A204.1 (cell line): ENCODE measurements around the gene KIAA0753.
"Not testable (repeated sequence)": the region's sequence is repeated elsewhere in the genome, so short reads cannot be mapped to it uniquely, and the experiment has no call there.

Experiments used
- FAIRE-seq: peaks from 2 replicates; lab custom pipeline; 2012; peaks lifted over from hg19 to GRCh38; lab: Jason Lieb, UNC

The KIAA0753 gene

GRCh38 chr17:6596941-6597340 is 43.6 kb downstream of the KIAA0753 start:
- no peak for FAIRE-seq

GRCh38 chr17:6596511-6596910 is 44.0 kb downstream of the KIAA0753 start:
- FAIRE-seq = no peak

- no peak for FAIRE-seq
These were observed 44.4 kb downstream of the KIAA0753 start for GRCh38 chr17:6596081-6596480.

DNA sequence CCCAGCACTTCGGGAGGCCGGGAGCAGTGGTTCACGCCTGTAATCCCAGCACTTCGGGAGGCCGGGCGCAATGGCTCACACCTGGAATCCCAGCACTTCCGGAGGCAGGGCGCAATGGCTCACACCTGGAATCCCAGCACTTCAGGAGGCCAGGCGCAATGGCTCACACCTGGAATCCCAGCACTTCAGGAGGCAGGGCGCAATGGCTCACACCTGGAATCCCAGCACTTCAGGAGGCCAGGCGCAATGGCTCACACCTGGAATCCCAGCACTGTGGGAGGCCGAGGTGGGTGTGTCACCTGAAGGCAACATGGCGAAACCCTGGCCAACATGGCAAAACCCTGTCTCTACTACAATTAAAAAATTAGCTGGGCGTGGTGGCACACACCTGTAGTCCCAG is 47.1 kb downstream of the KIAA0753 start:
- not testable (repeated sequence) for FAIRE-seq

DNA sequence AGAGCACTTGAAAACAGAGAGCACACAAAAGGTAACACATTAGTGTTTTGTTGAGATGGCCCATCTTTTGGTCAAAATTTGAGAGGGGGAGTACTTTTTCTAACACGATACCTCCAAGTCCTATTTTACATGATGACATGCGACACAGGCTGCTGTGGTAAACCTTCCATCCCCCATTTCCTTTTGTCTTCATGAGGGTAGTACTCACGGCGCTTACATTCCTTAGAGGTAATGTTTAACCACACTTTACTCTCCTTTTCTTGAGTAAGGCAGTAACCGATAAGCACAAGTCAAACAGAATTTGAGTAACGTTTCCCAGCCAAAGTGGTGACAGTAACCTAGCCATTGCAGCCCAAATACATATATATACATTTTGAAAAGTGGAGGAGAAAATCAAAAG is 48.3 kb downstream of the KIAA0753 start:
- no peak for FAIRE-seq

GRCh38 chr17:6591599-6592158 is 48.8 kb downstream of the KIAA0753 start:
- no peak for FAIRE-seq

DNA sequence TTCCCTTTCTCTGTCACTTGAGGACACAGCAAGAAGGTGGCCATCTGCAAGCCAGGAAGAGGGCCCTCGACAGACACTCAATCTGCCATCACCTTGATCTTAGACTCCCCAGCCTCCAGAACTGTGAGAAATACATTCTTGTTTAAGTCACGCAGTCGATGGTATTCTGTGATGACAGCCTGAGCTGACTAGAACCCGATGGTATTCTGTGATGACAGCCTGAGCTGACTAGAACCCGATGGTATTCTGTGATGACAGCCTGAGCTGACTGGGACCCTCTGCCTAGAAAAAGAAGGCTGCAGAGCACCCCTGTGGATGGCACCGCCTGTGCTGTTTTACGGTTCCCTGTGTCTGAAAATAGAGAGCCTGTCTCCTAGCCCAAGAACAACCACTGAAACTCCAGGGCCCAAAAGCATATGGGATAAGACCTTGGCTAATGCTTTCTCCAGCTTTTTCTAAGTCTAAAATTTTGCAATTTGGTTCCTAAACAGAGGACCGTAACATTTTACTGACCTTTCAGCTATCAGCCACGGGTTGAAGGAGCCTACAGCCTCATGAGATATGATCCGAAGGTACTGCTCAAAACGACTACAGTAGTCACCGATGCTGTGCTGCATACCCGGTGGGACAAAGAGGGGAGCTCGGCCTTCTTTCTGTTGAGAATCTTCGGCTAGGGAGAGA is 51.1 kb downstream of the KIAA0753 start:
- FAIRE-seq = no peak

DNA sequence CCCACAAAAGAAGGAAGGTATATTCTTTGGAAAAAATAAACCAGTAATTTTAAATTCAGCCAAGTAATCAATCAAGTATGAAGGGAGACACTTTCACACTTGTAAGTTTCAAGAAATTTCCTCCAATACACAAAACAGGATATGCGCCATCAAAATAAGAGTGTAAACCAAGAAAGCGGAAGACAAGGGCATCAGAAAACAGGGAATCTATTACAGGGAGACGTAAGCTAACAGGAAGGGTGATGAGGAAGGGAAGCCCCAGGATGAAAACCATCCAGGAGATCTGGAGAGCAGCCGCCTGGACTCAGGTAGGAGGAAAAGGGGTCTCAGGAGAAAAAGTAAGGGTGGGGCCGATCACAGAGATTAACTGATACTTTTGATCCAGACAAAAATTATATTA is 52.3 kb downstream of the KIAA0753 start:
- FAIRE-seq = no peak

- FAIRE-seq = no peak
These were observed 53.2 kb downstream of the KIAA0753 start for GRCh38 chr17:6587310-6587709.

DNA sequence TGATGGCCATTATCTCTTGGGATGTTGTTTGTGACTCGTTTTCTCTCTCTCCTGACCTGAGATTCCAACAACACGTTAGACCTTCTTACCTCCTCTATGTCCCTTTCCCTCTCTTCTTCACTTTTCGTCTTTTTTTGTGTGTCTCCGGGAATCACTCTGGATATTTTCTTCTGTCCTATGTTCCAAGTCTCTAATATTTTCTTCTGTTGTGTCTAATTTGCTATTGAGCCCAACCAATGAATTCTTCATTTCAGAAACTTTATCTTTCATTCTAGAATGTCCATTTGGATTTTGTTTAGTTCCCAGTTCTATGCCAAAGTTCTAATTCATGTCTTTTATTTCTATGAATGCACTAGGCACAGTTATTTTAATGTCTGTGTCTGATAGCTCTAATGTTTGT is 57.1 kb downstream of the KIAA0753 start:
- no peak for FAIRE-seq

- FAIRE-seq = no peak
These were observed 59.9 kb downstream of the KIAA0753 start for GRCh38 chr17:6580625-6581024.

GRCh38 chr17:6578491-6578890 is 62.0 kb downstream of the KIAA0753 start:
- no peak for FAIRE-seq

GRCh38 chr17:6577686-6578263 is 62.7 kb downstream of the KIAA0753 start:
- no peak for FAIRE-seq

DNA sequence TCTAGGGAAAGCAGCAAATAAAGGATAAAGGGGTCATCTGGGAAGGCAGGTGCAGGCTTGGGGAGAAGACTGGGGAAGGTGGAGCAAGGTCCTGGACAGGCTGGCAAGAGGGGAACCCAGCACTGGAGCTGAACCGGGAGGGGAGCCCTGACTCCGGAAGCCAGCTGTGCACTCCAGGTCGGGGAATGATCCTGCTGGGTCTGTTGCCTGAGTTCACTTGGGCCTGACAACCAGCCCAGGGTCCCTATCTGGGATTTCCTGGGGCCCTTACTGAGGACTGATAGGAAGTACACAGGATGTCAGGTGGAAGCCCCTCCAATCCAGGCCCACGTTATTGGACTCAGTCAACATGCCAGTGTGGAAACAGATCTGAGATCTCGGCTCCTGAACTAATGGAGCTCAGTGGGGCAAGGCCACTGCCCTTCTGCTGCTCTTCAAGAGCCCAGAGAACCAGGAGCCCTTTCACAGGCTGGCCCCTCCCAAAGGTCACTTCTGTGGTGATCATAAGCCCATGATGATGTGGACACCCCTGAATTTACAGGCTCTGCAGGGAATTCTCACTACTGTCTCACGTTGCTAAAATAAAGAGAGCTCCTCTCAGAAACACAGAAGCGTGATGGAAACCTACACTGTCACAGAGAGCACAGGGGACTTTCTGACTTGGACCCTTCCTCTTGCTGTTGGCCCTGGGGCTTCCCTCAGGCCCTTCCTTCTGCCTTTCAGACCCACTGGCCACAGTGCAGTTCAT is 64.3 kb downstream of the KIAA0753 start:
- no peak for FAIRE-seq

DNA sequence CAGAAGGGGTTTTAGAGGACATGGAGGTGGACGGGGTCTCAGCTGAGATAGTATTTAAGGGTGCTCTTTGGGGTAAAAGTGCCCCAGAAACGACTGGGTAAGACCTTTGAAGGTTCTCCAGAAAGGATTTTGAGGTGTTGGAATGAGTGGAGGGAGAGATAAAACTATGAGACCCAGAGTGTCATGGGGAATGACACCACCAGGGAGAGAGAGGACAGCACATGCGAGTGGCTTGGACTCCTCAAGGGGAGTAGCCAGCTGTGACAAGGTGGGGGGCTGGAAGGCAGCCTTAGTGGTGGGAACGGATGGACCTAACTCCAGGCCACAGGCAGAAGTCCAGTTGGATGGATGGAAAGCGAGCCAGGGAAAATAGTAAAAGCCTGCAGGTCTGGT is 64.9 kb downstream of the KIAA0753 start:
- no peak for FAIRE-seq

DNA sequence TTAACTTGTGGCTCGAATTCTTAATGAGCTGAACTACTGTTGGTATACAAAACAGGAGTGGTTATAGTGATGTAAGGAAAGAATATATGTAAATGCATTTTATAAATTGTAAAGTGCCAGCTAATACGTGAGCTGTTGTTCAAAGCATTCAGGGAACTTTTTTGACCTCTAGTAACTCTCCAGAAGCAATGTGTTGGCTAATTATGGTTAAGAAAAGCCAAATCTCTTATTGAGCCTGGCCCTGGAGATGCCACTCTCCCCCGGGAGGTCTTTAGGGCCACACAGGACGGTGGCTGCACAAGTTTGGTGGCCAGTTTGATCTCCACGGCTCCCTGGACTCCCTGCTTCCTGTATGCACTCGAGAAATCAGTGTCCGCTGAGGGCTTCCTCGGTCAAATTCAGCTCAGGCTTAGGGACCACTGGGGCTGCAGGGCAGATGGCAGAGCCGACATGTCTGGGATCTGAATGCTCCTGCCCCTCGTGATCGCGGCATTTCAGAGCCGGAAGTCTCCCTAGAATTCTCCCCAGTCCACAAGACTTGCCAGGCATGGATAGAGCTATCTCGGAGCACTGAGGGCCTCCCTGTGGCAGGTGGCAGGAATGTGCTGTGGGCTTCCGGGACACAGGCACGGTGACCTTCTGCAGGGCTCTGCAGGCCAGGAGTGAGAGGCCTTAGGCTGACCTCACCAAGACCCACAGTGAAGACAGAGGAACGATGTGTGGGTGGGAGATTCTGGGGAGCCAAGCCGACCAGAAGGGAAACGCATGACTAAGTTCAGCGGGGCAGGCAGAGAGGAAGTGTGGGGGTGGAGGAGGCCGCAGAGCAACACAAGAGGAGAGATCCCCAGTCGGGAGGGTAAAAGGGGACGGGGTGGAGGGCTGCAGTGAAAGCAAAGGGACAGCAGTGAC is 65.6 kb downstream of the KIAA0753 start:
- no peak for FAIRE-seq

GRCh38 chr17:6573982-6574686 is 66.4 kb downstream of the KIAA0753 start:
- no peak for FAIRE-seq

DNA sequence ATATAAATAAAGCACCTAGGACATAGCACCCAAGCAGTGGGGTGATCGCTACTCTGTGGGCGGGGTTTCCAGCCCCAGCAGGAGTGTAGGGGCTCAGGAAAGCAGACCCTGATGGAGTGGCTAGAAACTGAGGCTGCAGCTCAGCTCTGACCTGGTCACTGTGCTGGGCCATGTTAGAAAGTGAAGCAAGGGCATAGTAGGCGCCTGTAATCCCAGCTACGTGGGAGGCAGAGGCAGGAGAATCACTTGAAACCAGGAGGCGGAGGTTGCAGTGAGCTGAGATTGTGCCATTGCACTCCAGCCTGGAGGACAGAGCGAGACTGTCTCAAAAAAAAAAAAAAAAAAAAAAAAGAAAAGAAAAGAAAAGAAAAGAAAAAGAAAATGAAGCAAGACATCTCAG is 67.0 kb downstream of the KIAA0753 start:
- FAIRE-seq = not testable (repeated sequence)

GRCh38 chr17:6572972-6573370 is 67.5 kb downstream of the KIAA0753 start:
- FAIRE-seq = no peak

- FAIRE-seq = no peak
These were observed 69.1 kb downstream of the KIAA0753 start for GRCh38 chr17:6571452-6571781.

GRCh38 chr17:6570731-6571451 is 69.6 kb downstream of the KIAA0753 start:
- FAIRE-seq = no peak
